ENCODE data around the gene C5. TPM values are rescaled to one million over a fixed set of nuclear protein-coding genes. Genes with fewer than 3 reads are reported as not detected.
"Not testable (repeated sequence)": the region's sequence is repeated elsewhere in the genome, so short reads cannot be mapped to it uniquely, and the experiment has no call there.

Gene C5
- total RNA-seq, 1 experiment from 2014 or later: 5.6 TPM

GRCh38 chr9:121048618-121049017 is 1.5 kb downstream of the C5 start:
- DNase-seq (ENCODE audit: low read depth): no peak

- DNase-seq (ENCODE audit: low read depth): no peak
Measured at GRCh38 chr9:121048175-121048574, 1.9 kb downstream of the C5 start.

GRCh38 chr9:121038804-121039203 is 11.3 kb downstream of the C5 start:
- DNase-seq (ENCODE audit: low read depth): no peak

GRCh38 chr9:121038362-121038761 is 11.7 kb downstream of the C5 start:
- no peak for DNase-seq (ENCODE audit: low read depth)

- DNase-seq (ENCODE audit: low read depth): peak; percentile 56
Measured at GRCh38 chr9:121035717-121036116, 14.4 kb downstream of the C5 start.

- DNase-seq (ENCODE audit: low read depth): no peak
Measured at GRCh38 chr9:121034529-121034928, 15.5 kb downstream of the C5 start.

GRCh38 chr9:121029469-121029868 is 20.6 kb downstream of the C5 start:
- no peak for DNase-seq (ENCODE audit: low read depth)

GRCh38 chr9:121028285-121028684 is 21.8 kb downstream of the C5 start:
- not testable (repeated sequence) for DNase-seq (ENCODE audit: low read depth)

- DNase-seq (ENCODE audit: low read depth): no peak
Measured at GRCh38 chr9:121026768-121027167, 23.3 kb downstream of the C5 start.

- no peak for DNase-seq (ENCODE audit: low read depth)
Measured at GRCh38 chr9:121026260-121026691, 23.8 kb downstream of the C5 start.

GRCh38 chr9:121024237-121024636 is 25.8 kb downstream of the C5 start:
- no peak for DNase-seq (ENCODE audit: low read depth)

GRCh38 chr9:121023064-121023463 is 27.0 kb downstream of the C5 start:
- DNase-seq (ENCODE audit: low read depth): peak; percentile 15

GRCh38 chr9:121021301-121021700 is 28.8 kb downstream of the C5 start:
- no peak for DNase-seq (ENCODE audit: low read depth)

GRCh38 chr9:121019273-121019672 is 30.8 kb downstream of the C5 start:
- no peak for DNase-seq (ENCODE audit: low read depth)

- DNase-seq (ENCODE audit: low read depth): no peak
Measured at GRCh38 chr9:121013911-121014310, 36.2 kb downstream of the C5 start.

- DNase-seq (ENCODE audit: low read depth): no peak
Measured at GRCh38 chr9:121009650-121010049, 40.4 kb downstream of the C5 start.

- no peak for DNase-seq (ENCODE audit: low read depth)
Measured at GRCh38 chr9:120999317-120999716, 50.8 kb downstream of the C5 start.

- no peak for DNase-seq (ENCODE audit: low read depth)
Measured at GRCh38 chr9:120998111-120998510, 52.0 kb downstream of the C5 start.

- DNase-seq (ENCODE audit: low read depth): no peak
Measured at GRCh38 chr9:120997502-120997901, 52.6 kb downstream of the C5 start.

GRCh38 chr9:120996409-120996808 is 53.7 kb downstream of the C5 start:
- no peak for DNase-seq (ENCODE audit: low read depth)

- DNase-seq (ENCODE audit: low read depth): no peak
Measured at GRCh38 chr9:120989065-120989464, 61.0 kb downstream of the C5 start.

- DNase-seq (ENCODE audit: low read depth): peak; percentile 67
Measured at GRCh38 chr9:120985819-120986222, 64.3 kb downstream of the C5 start.

GRCh38 chr9:120983259-120983837 is 66.7 kb downstream of the C5 start:
- no peak for DNase-seq (ENCODE audit: low read depth)

GRCh38 chr9:120982836-120983235 is 67.2 kb downstream of the C5 start:
- DNase-seq (ENCODE audit: low read depth): peak; percentile 13
